ENCODE results near the gene CYREN.

DNA sequence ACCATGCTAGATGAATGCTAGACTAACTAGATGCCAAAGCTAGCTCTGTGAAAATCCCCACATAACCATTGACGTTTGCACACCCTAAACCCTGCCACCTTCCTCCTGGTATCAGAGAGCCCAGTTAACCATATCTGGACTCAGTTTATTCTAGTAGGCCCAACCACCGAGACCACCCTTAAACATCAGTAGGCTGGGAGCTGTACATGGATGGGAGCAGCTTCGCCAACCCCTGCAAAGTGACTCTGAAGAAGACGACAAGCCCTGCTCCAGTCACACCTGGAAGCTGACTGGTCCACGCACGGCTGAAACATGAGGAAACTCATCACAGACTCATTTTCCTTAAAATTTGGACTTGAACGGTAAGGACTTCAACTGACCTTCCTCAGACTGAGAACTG is 4.4 kb upstream of the CYREN start:
- TF ChIP-seq, protein P1, sequence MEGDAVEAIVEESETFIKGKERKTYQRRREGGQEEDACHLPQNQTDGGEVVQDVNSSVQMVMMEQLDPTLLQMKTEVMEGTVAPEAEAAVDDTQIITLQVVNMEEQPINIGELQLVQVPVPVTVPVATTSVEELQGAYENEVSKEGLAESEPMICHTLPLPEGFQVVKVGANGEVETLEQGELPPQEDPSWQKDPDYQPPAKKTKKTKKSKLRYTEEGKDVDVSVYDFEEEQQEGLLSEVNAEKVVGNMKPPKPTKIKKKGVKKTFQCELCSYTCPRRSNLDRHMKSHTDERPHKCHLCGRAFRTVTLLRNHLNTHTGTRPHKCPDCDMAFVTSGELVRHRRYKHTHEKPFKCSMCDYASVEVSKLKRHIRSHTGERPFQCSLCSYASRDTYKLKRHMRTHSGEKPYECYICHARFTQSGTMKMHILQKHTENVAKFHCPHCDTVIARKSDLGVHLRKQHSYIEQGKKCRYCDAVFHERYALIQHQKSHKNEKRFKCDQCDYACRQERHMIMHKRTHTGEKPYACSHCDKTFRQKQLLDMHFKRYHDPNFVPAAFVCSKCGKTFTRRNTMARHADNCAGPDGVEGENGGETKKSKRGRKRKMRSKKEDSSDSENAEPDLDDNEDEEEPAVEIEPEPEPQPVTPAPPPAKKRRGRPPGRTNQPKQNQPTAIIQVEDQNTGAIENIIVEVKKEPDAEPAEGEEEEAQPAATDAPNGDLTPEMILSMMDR (IDR thresholded peaks at IDR 0.05; ENCODE audit: low read depth, low read length), result no peak
- no peak for TF ChIP-seq EZH2phosphoT487 (IDR thresholded peaks at IDR 0.05; ENCODE audit: low read depth)
